Mesendoderm (in vitro differentiated cells): Measurements from ENCODE around the gene B4GALNT3.

Experiments
- DNase-seq: peaks from one replicate; pipeline ENCODE4 v3.0.0; 2013
- H2AK5ac ChIP-seq: 2 replicates; pipeline ENCODE4 v1.6.1; 2013; ENCODE audit warnings: low read length, inconsistent platforms
- H2BK120ac ChIP-seq: 2 replicates; pipeline ENCODE4 v1.6.1; 2013; ENCODE audit warnings: low read depth, mild to moderate bottlenecking, low read length, moderate library complexity, mixed read lengths
- H2BK15ac ChIP-seq: replicated peaks from 2 replicates; pipeline ENCODE4 v1.6.1; 2013; ENCODE audit warnings: low read depth, mild to moderate bottlenecking, moderate library complexity
- H2BK5ac ChIP-seq: 2 replicates; pipeline ENCODE4 v1.6.1; 2013; ENCODE audit warnings: low read length, inconsistent platforms
- H3K18ac ChIP-seq: 2 replicates; pipeline ENCODE4 v1.6.1; 2013; ENCODE audit warnings: mild to moderate bottlenecking, low read length, mixed read lengths
- H3K23ac ChIP-seq: one replicate; pipeline ENCODE4 v1.6.1; 2013; ENCODE audit warnings: low read length
- H3K27ac ChIP-seq: 2 replicates; pipeline ENCODE4 v1.5.1; 2013; ENCODE audit warnings: low read depth, mild to moderate bottlenecking, inconsistent platforms, low read length, moderate library complexity
- H3K27me3 ChIP-seq: 2 replicates; pipeline ENCODE4 v1.6.1; 2013; ENCODE audit warnings: low read length, control low read depth, mild to moderate bottlenecking, inconsistent platforms; ENCODE audit not compliant: insufficient read depth, poor library complexity
- H3K36me3 ChIP-seq: 2 replicates; pipeline ENCODE4 v1.6.1; 2013; ENCODE audit warnings: low read length, inconsistent platforms; ENCODE audit not compliant: control insufficient read depth, insufficient read depth
- H3K4ac ChIP-seq: one replicate; pipeline ENCODE4 v1.6.1; 2013; ENCODE audit warnings: low read depth, mild to moderate bottlenecking, low read length, moderate library complexity
- H3K4me1 ChIP-seq: 2 replicates; pipeline ENCODE4 v1.6.1; 2013; ENCODE audit warnings: low read depth, low read length, inconsistent platforms; ENCODE audit not compliant: control insufficient read depth
- H3K4me2 ChIP-seq: 2 replicates; pipeline ENCODE4 v1.6.1; 2013; ENCODE audit warnings: low read length
- H3K4me3 ChIP-seq: 2 replicates; pipeline ENCODE4 v1.5.1; 2013; ENCODE audit warnings: mild to moderate bottlenecking, low read length
- H3K56ac ChIP-seq: one replicate; pipeline ENCODE4 v1.6.1; 2013; ENCODE audit warnings: low read length
- H3K79me1 ChIP-seq: 2 replicates; pipeline ENCODE4 v1.6.1; 2013; ENCODE audit warnings: low read length, inconsistent platforms
- H3K79me2 ChIP-seq: 2 replicates; pipeline ENCODE4 v1.6.1; 2013; ENCODE audit warnings: mild to moderate bottlenecking, low read length; ENCODE audit not compliant: control insufficient read depth, insufficient read depth
- H3K9ac ChIP-seq: 2 replicates; pipeline ENCODE4 v1.6.1; 2013; ENCODE audit warnings: low read length, inconsistent platforms
- H4K5ac ChIP-seq: one replicate; pipeline ENCODE4 v1.6.1; 2013; ENCODE audit warnings: low read length
- H4K8ac ChIP-seq: one replicate; pipeline ENCODE4 v1.6.1; 2013; ENCODE audit warnings: low read depth, mild to moderate bottlenecking, control low read depth, low read length, moderate library complexity
- WGBS: extraction: QIAGEN DNeasy Blood & Tissue Kit; methylation state at CpG from one replicate; pipeline ENCODE4 v1.1.7; 2013; ENCODE audit warnings: low lambda C conversion rate, missing lambda C conversion rate; ENCODE audit not compliant: insufficient coverage; ENCODE audit errors: extremely low coverage; 5-methylcytosine and 5-hydroxymethylcytosine counted together

B4GALNT3 gene

GRCh38 chr12:535396-535795, 75.7 kb downstream of the B4GALNT3 start:
- H3K9ac ChIP-seq = no peak overlapping the region
- no peak overlapping the region for H3K23ac ChIP-seq
- H3K27ac ChIP-seq = no peak overlapping the region
- H2AK5ac ChIP-seq = no peak overlapping the region
- H4K5ac ChIP-seq = no peak overlapping the region
- H3K36me3 ChIP-seq = no peaks in the 10 kb centered on the region
- H3K18ac ChIP-seq = no peak overlapping the region
- H3K4ac ChIP-seq = no peak overlapping the region
- peaks cover 3% of the 10 kb centered on the region for H3K4me1 ChIP-seq
- no peak overlapping the region for H2BK15ac ChIP-seq
- no peak overlapping the region for H3K56ac ChIP-seq
- no peaks in the 10 kb centered on the region for H3K79me1 ChIP-seq
- no peak overlapping the region for H2BK5ac ChIP-seq
- H3K4me3 ChIP-seq = no peak overlapping the region
- H4K8ac ChIP-seq = no peak overlapping the region
- no peak for DNase-seq
- no CpG with 5 or more reads among the region's 7 CpGs for WGBS
- H3K79me2 ChIP-seq = no peaks in the 10 kb centered on the region
- H2BK120ac ChIP-seq = no peak overlapping the region
- no peak overlapping the region for H3K4me2 ChIP-seq
- H3K27me3 ChIP-seq = no peaks in the 10 kb centered on the region

GRCh38 chr12:536751-537245, 77.1 kb downstream of the B4GALNT3 start:
- no peak overlapping the region for H3K56ac ChIP-seq
- H4K5ac ChIP-seq = no peak overlapping the region
- H2BK5ac ChIP-seq = no peak overlapping the region
- H3K79me1 ChIP-seq = no peaks in the 10 kb centered on the region
- H2AK5ac ChIP-seq = no peak overlapping the region
- no peaks in the 10 kb centered on the region for H3K36me3 ChIP-seq
- H2BK15ac ChIP-seq = no peak overlapping the region
- no peak overlapping the region for H3K27ac ChIP-seq
- peaks cover 3% of the 10 kb centered on the region for H3K4me1 ChIP-seq
- no peak overlapping the region for H2BK120ac ChIP-seq
- no CpG with 5 or more reads among the region's 3 CpGs for WGBS
- no peak overlapping the region for H3K18ac ChIP-seq
- no peak overlapping the region for H3K4ac ChIP-seq
- H3K9ac ChIP-seq = no peak overlapping the region
- DNase-seq = no peak
- H3K23ac ChIP-seq = no peak overlapping the region
- H3K4me2 ChIP-seq = no peak overlapping the region
- no peak overlapping the region for H3K4me3 ChIP-seq
- no peak overlapping the region for H4K8ac ChIP-seq
- H3K79me2 ChIP-seq = no peaks in the 10 kb centered on the region
- H3K27me3 ChIP-seq = no peaks in the 10 kb centered on the region

GRCh38 chr12:537772-538171, 78.0 kb downstream of the B4GALNT3 start:
- DNase-seq = no peak
- H4K8ac ChIP-seq = no peak overlapping the region
- H4K5ac ChIP-seq = no peak overlapping the region
- no peaks in the 10 kb centered on the region for H3K79me1 ChIP-seq
- peaks cover 12% of the 10 kb centered on the region for H3K4me1 ChIP-seq
- H3K36me3 ChIP-seq = no peaks in the 10 kb centered on the region
- H3K79me2 ChIP-seq = no peaks in the 10 kb centered on the region
- H3K56ac ChIP-seq = no peak overlapping the region
- no peak overlapping the region for H2AK5ac ChIP-seq
- H2BK120ac ChIP-seq = no peak overlapping the region
- H3K27me3 ChIP-seq = no peaks in the 10 kb centered on the region
- H3K4me3 ChIP-seq = no peak overlapping the region
- 100% methylated on average over 1 of the region's 4 CpGs for WGBS
- H3K4me2 ChIP-seq = no peak overlapping the region
- no peak overlapping the region for H3K4ac ChIP-seq
- no peak overlapping the region for H3K23ac ChIP-seq
- H3K9ac ChIP-seq = no peak overlapping the region
- no peak overlapping the region for H3K27ac ChIP-seq
- H2BK15ac ChIP-seq = no peak overlapping the region
- H2BK5ac ChIP-seq = no peak overlapping the region
- H3K18ac ChIP-seq = no peak overlapping the region

GRCh38 chr12:538731-539539, 79.2 kb downstream of the B4GALNT3 start:
- Histone ChIP-seq H3K27ac (no peak overlapping the region), H4K8ac (no peak overlapping the region), H3K27me3 (no peaks in the 10 kb centered on the region), H3K36me3 (no peaks in the 10 kb centered on the region), H3K4ac (no peak overlapping the region), H2BK5ac (no peak overlapping the region), H2AK5ac (no peak overlapping the region), H3K9ac (no peak overlapping the region), H3K23ac (no peak overlapping the region), H3K18ac (no peak overlapping the region), H3K4me2 (no peak overlapping the region), H3K4me1 (peaks cover 12% of the 10 kb centered on the region), H3K79me2 (no peaks in the 10 kb centered on the region), H3K4me3 (no peak overlapping the region), H3K79me1 (no peaks in the 10 kb centered on the region), H2BK120ac (no peak overlapping the region), H3K56ac (no peak overlapping the region), H2BK15ac (no peak overlapping the region), H4K5ac (no peak overlapping the region)
- DNase-seq = no peak
- WGBS = no CpG with 5 or more reads among the region's 10 CpGs

- WGBS = no CpG with 5 or more reads among the region's 18 CpGs
- Histone ChIP-seq H3K23ac (no peak overlapping the region), H3K79me2 (no peaks in the 10 kb centered on the region), H3K27me3 (no peaks in the 10 kb centered on the region), H3K56ac (no peak overlapping the region), H2AK5ac (no peak overlapping the region), H3K4me1 (peaks cover 12% of the 10 kb centered on the region), H2BK15ac (no peak overlapping the region), H3K36me3 (no peaks in the 10 kb centered on the region), H3K4me2 (no peak overlapping the region), H2BK5ac (no peak overlapping the region), H3K4ac (no peak overlapping the region), H4K5ac (no peak overlapping the region), H3K4me3 (no peak overlapping the region), H4K8ac (no peak overlapping the region), H3K18ac (no peak overlapping the region), H3K79me1 (no peaks in the 10 kb centered on the region), H3K27ac (no peak overlapping the region), H3K9ac (no peak overlapping the region), H2BK120ac (no peak overlapping the region)
- DNase-seq = no peak
Measured at GRCh38 chr12:539540-540310, 80.0 kb downstream of the B4GALNT3 start.
